HepG2 (cell line): ENCODE data around the gene SNRPD2. TPM values are rescaled to one million over a fixed set of nuclear protein-coding genes. Genes with fewer than 3 reads are reported as not detected.
A peak's percentile ranks its signal among the peaks of the same experiment; 100 is the strongest.

Experiments used
- CBX5 ChIP-seq: sonication (generic); formaldehyde crosslinking; IDR thresholded peaks from 2 replicates; pipeline ENCODE4 v1.4.0; 2020; ENCODE audit warnings: missing genetic modification reagents, borderline replicate concordance
- GFI1 ChIP-seq: sonication (generic); formaldehyde crosslinking; IDR thresholded peaks from 2 replicates; pipeline ENCODE4 v1.5.0; 2020; ENCODE audit warnings: missing genetic modification reagents, mild to moderate bottlenecking, borderline replicate concordance
- HMGXB4 ChIP-seq, 2 experiments: sonication (generic) in 1 of 2; formaldehyde crosslinking in 1 of 2; IDR thresholded peaks; 2 replicates each; pipeline versions ENCODE4 v1.4.0 to v1.6.1; 2018 to 2020; ENCODE audit warnings: missing genetic modification reagents in 2 of 2, borderline replicate concordance in 1 of 2, low read depth in 1 of 2, mild to moderate bottlenecking in 1 of 2, missing biosample characterization in 1 of 2
- HNRNPK ChIP-seq: fragments of 200-400 bp; formaldehyde crosslinking; IDR thresholded peaks from 2 replicates; pipeline ENCODE4 v1.6.1; 2018; ENCODE audit warnings: low read length, low read depth, moderate library complexity, mild to moderate bottlenecking; ENCODE audit not compliant: poor library complexity, severe bottlenecking
- IRF2 ChIP-seq: IDR thresholded peaks from 2 replicates; pipeline ENCODE4 v1.6.1; 2018; ENCODE audit warnings: missing genetic modification reagents, missing compliant biosample characterization
- KAT8 ChIP-seq: IDR thresholded peaks from 2 replicates; pipeline ENCODE4 v1.6.1; 2016; ENCODE audit warnings: missing genetic modification reagents, missing compliant biosample characterization
- MED1 ChIP-seq: sonication (generic); formaldehyde crosslinking; IDR thresholded peaks from 2 replicates; pipeline ENCODE4 v1.4.0; 2020; ENCODE audit warnings: missing genetic modification reagents
- NKX3-1 ChIP-seq: sonication (generic); formaldehyde crosslinking; IDR thresholded peaks from 2 replicates; pipeline ENCODE4 v1.5.0; 2020; ENCODE audit warnings: missing genetic modification reagents
- PCBP1 ChIP-seq: fragments of 200-400 bp; formaldehyde crosslinking; IDR thresholded peaks from 2 replicates; pipeline ENCODE4 v1.6.1; 2017; ENCODE audit warnings: mild to moderate bottlenecking, low read depth, low read length, borderline replicate concordance
- REPIN1 ChIP-seq: sonication (generic); formaldehyde crosslinking; IDR thresholded peaks from 2 replicates; pipeline ENCODE4 v1.8.0; 2022; ENCODE audit warnings: missing genetic modification reagents, low read depth, mild to moderate bottlenecking, borderline replicate concordance
- SRF ChIP-seq: IDR thresholded peaks from 2 replicates; pipeline ENCODE4 v1.6.1; 2011; ENCODE audit warnings: mild to moderate bottlenecking, low read depth, low read length, moderate library complexity
- ZBTB14 ChIP-seq: sonication (generic); formaldehyde crosslinking; IDR thresholded peaks from 2 replicates; pipeline ENCODE4 v1.4.0; 2020; ENCODE audit warnings: missing genetic modification reagents
- ZGPAT ChIP-seq: IDR thresholded peaks from 2 replicates; pipeline ENCODE4 v1.6.1; 2016; ENCODE audit warnings: mild to moderate bottlenecking
- ZNF136 ChIP-seq: sonication (generic); formaldehyde crosslinking; IDR thresholded peaks from 2 replicates; pipeline ENCODE4 v1.8.1; 2022; ENCODE audit warnings: low read depth, mild to moderate bottlenecking, moderate library complexity, missing genetic modification reagents
- ZNF546 ChIP-seq: sonication (generic); formaldehyde crosslinking; conservative IDR thresholded peaks from 2 replicates; pipeline ENCODE4 v1.8.1; 2023; ENCODE audit warnings: mild to moderate bottlenecking, missing genetic modification reagents
- ZNF552 ChIP-seq: sonication (generic); formaldehyde crosslinking; IDR thresholded peaks from 2 replicates; pipeline ENCODE4 v1.9.0; 2022; ENCODE audit warnings: missing genetic modification reagents, mild to moderate bottlenecking, borderline replicate concordance
- ZNF747 ChIP-seq: sonication (generic); formaldehyde crosslinking; IDR thresholded peaks from 2 replicates; pipeline ENCODE4 v1.8.1; 2023; ENCODE audit warnings: missing genetic modification reagents, mild to moderate bottlenecking, borderline replicate concordance
- ZNF781 ChIP-seq: sonication (generic); formaldehyde crosslinking; IDR thresholded peaks from 2 replicates; pipeline ENCODE4 v1.5.1; 2020; ENCODE audit warnings: borderline replicate concordance, mild to moderate bottlenecking, missing genetic modification reagents; ENCODE audit errors: not compliant biosample characterization
- ZNF788 ChIP-seq: sonication (generic); formaldehyde crosslinking; IDR thresholded peaks from 2 replicates; pipeline ENCODE4 v1.5.0; 2020; ENCODE audit warnings: mild to moderate bottlenecking, missing genetic modification reagents, borderline replicate concordance
- polyA plus RNA-seq, 8 experiments: library from polyadenylated mRNA; depleted of rRNA in 3 of 8; stranded (reverse) in 7 of 8; unstranded in 1 of 8; fragments of >200 nt; fragmentation: Illumina TruSeq in 4 of 8; extraction: Trizol in 4 of 8; gene quantifications; 2 replicates each; pipeline versions ENCODE4 v1.2.1 to v1.2.3, GENCODE V29; 2011 to 2016; ENCODE audit warnings: low read depth in 4 of 8, missing spikeins in 1 of 8, mixed read lengths in 1 of 8; ENCODE audit not compliant: insufficient read depth in 1 of 8
- total RNA-seq, 5 experiments: library from RNA; depleted of rRNA; stranded (reverse); fragments of >200 nt; fragmentation: Illumina TruSeq; extraction: Trizol; gene quantifications; 2 replicates each; pipeline ENCODE4 v1.2.3, GENCODE V29; 2016; ENCODE audit warnings: low read depth in 1 of 5
- TF ChIP-seq, protein P1 (sequence below): sonication (generic); formaldehyde crosslinking; IDR thresholded peaks from 2 replicates; pipeline ENCODE4 v1.8.0; 2022; ENCODE audit warnings: mild to moderate bottlenecking, missing genetic modification reagents, borderline replicate concordance

The SNRPD2 gene
- total and polyA plus RNA-seq, 2 of the 13 experiments (the other 11 are each of a cell fraction or from before 2014, with no cell fraction given) = 299 to 485 TPM

DNA sequence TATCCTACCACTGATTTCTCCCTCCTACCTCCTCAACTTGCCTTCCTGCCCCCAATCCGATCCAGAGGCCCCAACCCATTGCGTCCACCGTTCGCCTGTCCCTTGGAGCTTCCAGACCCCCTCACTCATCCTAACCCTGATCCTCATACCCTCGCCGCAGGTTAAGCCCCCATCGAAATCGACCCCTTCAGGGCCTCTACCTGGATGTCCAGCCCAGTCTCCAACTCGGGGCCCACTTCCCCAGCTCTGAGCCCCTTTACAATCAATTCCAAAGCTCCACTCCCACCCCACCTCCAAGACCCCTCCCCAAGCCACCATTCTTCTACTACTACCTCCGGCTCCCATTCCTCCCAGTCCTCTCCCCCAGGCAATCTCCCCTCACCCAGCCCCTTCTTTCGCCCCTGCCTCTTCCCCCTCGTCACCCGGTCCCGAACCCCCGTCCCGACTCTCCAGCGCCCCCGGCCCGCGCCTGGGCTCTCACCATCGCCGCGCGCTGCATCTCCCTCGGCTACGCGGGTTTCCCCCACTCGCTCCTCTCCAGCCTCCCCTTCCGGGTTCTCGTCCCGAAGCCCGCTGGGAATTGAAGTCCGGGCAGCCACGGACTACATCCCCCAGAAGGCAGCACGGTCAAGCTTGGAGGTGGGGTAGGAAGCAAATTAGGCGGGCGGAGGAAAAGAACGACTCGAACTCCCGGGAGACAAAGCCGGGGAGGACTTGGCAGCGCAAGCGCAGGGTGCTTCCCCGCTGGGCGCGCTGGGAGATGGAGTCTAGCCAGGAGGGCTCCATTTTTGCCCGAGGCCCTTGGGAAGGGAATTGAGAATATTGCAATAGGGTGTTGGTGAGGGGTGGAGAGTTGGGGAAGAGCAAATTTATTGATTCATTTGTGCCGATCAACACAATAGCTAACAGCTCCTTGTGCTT, 38.9 kb upstream of the SNRPD2 start, which contains the start of gene FBXO46 (continued):
- TF ChIP-seq KAT8 (CRISPR knock-in tag) = peak; percentile 85
- no peak for TF ChIP-seq ZNF552
- peak; percentile 48; the same call in 1 of the 2 replicates for TF ChIP-seq MED1 (CRISPR knock-in tag)
- no peak for TF ChIP-seq ZNF546 (CRISPR knock-in tag)
- TF ChIP-seq ZNF788 (CRISPR knock-in tag) = peak; percentile 79; the same call in 1 of the 2 replicates
- TF ChIP-seq SRF = peak; percentile 67
- peak; percentile 44; the same call in 1 of the 2 replicates for TF ChIP-seq ZNF136 (CRISPR knock-in tag)
- peak; percentile 38 to 92; a peak in 2 of 4 replicates for TF ChIP-seq HMGXB4 (CRISPR knock-in tag; IDR thresholded peaks at IDR 0.05; ENCODE audit: borderline replicate concordance in 1 of 2, low read depth in 1 of 2)
- TF ChIP-seq, protein P1, sequence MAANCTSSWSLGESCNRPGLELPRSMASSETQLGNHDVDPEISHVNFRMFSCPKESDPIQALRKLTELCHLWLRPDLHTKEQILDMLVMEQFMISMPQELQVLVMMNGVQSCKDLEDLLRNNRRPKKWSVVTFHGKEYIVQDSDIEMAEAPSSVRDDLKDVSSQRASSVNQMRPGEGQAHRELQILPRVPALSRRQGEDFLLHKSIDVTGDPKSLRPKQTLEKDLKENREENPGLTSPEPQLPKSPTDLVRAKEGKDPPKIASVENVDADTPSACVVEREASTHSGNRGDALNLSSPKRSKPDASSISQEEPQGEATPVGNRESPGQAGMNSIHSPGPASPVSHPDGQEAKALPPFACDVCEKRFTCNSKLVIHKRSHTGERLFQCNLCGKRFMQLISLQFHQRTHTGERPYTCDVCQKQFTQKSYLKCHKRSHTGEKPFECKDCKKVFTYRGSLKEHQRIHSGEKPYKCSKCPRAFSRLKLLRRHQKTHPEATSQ (CRISPR knock-in tag) = no peak
- TF ChIP-seq ZBTB14 (CRISPR knock-in tag) = peak; percentile 30; the same call in 1 of the 2 replicates
- TF ChIP-seq REPIN1 (CRISPR knock-in tag) = peak; percentile 85; the same call in 1 of the 2 replicates
- peak; percentile 4 for TF ChIP-seq ZNF781 (CRISPR knock-in tag)
- TF ChIP-seq ZNF747 = no peak; the same call in 1 of the 2 replicates
- TF ChIP-seq CBX5 (CRISPR knock-in tag) = peak; percentile 53; the same call in 1 of the 2 replicates
- peak; percentile 93 for TF ChIP-seq IRF2
- peak; percentile 98 for TF ChIP-seq HNRNPK
- TF ChIP-seq ZGPAT (CRISPR knock-in tag) = 0 out of 2 replicates have a peak, but pooled peaks have one; percentile 59
- peak; percentile 39; the same call in 1 of the 2 replicates for TF ChIP-seq GFI1 (CRISPR knock-in tag)
- TF ChIP-seq NKX3-1 (CRISPR knock-in tag) = no peak
- peak; percentile 96; the same call in 1 of the 2 replicates for TF ChIP-seq PCBP1
